ENCODE results near the gene SPSB1.

Gene SPSB1

DNA sequence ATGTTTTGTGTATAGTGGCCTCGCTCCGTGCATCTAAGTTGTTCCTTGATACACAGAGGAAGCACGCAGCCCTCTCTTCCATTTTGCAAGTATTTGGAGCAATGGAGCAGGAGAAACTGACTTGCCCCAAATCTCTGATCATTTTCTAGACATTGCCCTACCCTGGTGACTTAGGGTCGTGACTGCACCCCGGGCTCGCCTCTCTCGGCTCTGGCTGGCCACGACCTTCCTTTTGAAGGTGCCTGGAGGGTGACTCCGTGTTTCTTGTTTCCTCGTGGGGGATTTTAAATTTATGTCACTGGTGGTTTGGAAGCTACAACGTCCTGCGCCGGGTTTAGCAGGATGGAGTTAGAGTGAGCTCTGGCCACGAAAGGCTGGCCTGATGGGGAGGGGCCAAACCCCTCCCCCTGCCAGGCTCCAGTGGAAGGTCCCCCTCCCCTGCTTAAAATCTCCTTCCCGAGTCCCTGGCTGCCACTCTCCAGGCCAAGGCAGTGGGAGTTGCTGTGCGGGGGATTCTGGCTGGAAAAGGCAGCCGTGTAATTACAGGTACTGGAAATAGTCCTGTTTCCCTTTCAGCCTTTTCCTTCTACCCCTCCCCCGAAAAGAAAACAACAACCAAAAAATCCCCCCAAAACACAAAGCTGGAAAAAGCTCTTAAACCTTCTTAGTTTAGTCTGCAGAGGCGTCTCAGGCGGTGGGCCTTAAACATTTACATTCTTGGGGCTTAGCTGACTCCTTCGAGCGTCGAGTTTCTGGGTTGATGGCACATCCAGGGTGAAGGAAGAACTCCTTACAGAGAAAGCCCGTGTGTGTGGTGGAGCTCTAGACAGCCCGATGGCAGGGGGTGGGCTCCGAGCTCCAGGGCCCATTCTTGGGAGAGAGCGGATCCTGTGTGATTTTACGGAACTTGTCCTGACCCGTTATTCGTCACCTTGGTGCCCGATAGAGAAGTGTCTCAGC is 28.1 kb downstream of the SPSB1 start:
- no peak for DNase-seq

DNA sequence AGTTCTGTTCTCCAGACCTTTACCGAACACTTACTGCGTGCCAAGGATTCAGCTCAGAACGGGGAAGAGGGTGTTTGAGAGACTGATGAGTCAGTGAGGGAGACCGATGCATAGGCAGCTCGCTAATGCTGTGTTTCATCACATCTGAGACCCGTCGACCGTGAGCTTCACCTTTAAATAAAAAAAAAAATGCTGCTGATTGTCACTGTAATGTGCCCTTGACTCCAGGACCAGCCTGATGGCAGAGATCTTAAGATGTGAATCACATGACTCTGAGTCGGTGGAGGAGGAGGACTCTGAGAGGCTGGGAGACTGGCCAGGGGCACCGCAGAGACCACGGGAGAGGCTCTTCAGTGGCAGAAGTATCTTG is 28.8 kb downstream of the SPSB1 start:
- DNase-seq = no peak

DNA sequence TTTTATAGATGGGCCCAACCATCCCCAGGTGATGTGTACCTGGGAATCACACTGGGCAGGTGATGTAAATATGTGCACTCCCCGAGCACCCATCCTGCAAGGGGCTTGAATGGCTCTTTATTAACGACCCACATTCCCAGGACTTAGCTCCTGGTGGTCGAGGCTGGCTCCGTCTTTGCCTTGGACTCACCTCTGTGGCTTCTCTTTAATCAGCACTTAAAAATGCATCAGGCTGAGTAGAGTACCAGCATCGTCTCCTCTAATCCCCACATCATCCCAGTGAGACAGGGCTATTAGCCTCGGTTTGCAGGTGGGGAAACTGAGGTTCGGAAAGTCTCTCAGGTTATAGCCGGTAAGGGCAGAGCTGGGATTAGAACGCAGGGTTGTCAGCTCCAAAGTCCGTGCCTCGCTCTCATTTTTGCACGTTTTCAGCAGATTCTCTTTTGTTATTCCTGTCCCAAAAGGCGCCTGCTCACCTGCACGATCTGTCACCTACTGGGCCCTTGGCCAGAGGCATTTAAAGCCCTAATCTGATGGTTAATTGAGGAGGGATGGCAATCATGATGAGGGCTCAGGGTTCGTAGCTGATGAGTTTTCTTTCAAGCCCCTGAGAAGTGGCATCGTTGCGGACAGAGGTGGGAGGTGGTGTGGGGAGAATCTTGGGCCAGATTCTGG is 29.4 kb downstream of the SPSB1 start:
- no peak for DNase-seq

DNA sequence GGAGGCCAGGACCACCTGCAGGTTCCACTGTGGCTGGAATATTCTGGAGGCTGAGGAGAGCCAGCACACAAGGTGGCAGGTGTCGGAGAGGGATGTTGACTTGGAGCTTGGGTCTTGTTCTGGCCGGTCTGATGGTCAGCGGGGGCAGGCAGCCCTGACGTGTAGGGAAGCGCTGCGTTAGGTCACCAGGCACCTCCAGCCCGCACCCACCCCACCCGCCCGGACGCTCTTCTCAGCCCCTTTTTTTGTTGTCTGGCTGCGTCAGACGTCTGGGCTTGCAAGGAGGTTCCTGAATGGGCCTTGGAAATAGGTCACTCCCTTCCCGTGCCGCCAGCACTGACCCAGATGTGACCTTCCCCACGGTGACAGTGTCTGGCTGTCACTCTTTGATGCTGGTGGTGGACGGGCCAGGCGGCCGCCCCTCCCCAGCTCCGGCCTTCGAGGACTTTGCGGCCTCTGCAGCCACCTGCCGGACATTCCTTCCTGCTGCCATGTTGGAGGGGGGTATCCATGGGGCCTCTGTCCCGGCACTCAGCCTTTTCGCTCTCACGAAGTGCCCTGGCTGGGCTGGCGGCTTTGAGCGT is 30.1 kb downstream of the SPSB1 start:
- DNase-seq = no peak

DNA sequence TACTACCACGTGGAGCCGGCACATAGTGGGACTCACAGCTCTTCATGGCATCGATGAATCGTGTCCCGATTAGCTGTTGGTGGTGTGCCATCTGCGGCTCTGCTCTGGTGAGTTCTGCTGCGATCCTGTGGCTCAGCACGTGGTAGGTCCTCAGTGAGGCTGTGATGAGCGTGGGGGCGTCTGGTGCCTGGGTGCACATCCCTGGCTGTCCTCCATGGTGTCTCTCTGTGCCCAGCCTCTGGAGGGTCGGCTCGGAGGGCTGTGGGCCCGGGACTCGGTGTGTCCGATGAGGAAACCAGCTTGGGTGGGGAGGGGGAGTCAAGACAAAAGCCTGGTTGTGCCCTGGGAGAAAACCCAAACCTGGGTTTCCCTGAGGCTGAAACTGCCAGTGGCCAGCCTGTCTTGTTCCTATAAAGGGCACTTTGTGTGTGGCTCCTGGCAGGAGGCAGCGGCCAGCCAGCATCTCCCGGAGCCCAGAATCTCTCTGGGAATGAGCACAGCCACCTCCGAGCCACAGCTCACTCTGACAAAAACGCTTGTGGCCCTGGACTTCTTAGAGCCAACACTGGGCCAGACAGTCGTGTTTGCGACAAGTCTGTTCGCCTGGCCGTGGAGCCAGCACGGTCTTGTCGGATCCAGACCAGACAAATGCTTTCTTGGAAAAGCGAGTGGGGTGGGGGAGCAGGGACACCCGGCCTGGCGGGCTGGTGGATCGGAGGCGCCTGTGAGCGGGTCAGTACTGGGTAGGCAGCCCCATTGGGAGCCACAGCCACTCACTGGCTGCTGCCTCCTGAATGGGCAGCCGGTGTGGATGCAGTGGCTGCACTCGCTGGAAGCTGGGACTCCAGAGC is 31.8 kb downstream of the SPSB1 start:
- no peak for DNase-seq

DNA sequence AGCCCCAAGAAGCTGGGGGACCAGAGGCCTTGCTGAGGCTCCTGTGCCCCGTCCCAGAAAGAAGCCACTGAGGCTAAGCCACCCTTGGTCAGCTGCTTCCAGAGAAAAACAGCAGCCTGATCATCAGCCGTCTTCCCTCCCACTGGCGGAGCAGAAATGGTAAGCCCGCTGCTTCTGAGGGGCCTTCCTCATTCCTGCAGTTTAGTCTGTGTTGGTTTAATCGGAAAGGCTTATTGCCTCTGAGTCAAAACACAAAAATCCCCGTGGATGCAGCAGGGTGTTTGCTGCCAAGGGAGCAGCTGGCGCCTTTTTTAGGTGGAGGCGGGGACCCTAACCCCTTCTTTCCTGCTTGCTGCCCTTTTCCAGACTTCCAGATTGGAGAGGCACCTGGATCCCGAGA is 33.9 kb downstream of the SPSB1 start:
- no peak for DNase-seq

DNA sequence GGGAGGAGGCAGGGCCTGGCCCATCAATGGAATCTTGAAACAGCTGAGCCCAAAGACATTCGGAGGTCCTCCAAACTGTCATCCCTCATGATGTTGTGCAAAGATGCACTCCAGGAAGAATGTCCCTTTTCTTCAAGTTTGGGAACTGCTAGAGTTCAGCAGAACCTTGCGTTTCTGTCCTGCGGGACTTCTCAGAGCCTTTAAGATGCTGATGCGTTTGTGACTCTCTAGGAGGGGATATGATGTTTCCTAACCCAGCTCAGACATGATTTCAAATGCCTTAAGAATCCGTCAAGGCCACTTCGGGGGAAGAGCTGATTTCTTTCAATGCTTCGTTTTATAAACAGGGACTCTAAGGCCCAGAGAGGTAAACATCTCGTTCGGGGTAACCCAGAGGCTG is 35.5 kb downstream of the SPSB1 start:
- no peak for DNase-seq

DNA sequence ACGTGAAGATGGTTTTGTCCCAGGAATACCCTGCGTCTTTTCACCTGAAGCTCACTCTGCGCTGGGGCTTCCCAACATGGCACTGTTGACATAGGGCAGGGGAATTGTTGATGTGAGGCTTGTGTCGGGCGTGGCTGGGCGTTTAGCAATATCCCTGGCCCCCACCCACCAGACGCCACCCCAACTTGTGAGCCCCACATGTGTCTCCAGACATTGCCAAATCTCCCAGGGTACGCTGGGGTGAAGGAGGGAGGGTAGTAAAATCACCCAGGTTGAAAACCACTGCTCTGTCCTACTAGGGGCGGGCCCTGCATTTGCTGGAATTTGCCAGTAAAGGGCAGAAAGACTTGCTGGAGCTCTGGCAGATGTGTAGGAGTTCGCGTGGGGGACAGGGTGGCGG is 36.0 kb downstream of the SPSB1 start:
- DNase-seq = no peak

DNA sequence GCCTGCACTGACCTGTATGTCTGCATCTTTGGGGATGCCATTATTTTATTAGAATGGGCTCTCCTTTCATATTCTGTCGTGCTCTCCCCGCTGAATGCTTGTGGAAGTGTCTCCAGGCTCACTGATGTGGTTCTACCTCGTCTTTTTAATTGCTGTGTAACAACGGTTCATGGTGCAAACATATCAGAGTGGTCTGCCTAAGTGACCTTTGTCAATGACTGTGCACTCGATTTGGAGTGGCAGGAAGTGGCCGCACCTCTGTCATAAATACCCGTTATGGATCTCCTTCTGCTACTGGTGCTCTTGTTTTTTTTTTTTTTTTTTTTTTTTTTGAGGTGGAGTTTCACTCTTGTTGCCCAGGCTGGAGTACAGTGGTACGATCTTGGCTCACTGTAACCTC is 38.3 kb downstream of the SPSB1 start:
- no peak for DNase-seq

DNA sequence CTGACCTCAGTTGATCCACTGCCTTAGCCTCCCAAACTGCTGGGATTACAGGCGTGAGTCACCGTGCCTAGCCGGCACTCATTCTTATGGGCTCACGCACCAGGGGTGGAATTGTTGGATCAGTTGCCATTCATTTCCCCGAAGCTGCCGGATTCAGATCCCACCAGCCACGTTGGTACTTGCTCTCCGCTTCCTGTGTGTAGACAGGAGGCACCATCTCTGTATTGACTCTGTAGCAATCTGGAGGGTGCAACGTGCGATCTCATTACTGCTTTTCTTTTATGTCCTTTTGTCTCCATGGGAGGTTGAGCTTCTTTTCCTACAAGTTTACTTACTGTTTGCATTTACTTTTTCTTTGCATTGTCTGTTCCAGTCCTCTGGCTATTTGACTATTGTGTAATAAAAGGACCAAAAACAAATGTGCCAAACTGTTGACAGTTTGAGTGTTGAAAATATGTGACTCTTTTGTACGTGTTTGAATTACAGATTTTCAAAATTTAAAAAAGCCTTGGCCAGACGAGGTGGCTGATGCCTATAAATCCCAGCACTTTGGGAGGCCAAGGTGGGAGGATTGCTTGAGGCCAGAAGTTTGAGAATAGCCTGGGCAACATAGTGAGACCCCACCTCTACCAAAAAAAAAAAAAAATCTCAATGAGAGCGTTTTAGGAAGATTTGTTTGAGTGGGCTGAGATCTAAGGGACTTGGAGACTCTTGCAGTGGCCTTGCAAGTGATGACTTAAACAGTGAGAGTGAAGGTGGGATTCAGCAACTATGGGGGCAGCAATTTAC is 39.1 kb downstream of the SPSB1 start:
- no peak for DNase-seq

DNA sequence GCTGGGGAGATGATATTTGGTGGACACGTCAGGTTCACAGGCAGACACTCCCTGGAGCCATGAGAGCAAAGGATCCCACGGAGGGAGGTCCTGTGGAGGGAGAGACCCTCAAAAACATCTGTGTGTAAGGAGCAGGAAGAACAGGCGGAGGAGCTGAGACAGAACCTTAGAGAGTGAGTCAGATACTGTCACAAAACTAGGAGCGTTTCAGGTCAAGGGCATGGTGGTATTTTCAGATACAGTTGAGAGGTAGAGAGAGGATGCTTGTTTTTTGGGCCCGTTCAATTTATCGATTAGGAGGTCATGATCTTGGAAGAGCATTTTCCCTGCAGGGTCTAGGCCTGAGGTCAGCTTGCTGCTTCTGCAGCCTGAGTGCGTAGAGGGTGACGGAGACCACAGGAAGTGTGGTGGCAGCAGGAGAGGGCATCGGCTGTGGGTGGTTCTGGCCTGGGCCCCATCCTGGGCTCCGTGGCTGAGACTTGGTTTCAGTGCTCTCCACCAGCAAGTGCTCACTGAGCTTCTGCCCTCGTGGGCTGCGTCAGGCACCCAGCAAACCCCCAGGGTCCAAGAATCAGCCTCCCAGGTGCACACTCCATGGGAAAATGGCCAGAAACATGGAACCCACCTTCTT is 39.9 kb downstream of the SPSB1 start:
- DNase-seq = no peak

DNA sequence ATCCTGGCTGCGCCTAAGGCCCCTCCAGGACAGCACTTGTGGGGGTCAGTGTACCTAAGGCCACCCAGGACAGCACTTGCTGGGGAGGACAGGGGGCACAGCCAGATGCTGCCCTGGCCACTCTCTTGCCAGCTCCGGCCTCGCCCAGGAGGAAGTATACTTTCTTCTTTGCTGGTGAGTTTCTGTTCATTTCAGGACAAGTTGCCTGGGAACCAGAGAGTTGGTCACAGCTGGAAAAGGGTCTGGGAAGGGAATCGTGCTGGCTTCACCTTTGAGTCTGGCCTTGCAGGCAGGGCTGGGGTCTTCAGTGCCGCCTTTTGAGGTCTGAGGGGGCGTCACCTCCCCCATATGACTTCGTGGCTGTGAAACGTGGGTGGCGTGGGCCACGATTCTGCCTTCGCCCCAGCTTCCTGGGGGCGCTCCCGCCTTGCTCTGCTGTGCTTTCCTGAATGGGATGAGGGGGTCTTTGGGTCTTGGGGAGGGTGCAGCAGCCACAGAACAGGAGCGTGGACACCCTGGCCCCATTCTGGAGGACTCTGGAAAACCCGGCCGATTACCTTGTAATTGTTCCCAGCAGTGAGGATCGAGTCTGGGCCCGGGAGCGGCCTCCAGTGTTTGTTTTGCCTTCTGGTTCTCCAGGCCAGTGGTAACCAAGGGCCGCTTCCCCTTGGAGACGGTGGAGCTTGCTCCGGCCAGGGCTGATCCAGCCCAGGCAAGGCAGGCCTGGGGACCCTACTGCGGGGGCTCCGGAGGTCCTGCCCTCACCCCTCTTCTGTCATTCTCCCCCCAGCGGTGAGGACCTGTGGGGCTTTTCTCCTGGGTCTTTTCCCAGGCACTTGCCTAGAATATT is 45.9 kb downstream of the SPSB1 start:
- no peak for DNase-seq

DNA sequence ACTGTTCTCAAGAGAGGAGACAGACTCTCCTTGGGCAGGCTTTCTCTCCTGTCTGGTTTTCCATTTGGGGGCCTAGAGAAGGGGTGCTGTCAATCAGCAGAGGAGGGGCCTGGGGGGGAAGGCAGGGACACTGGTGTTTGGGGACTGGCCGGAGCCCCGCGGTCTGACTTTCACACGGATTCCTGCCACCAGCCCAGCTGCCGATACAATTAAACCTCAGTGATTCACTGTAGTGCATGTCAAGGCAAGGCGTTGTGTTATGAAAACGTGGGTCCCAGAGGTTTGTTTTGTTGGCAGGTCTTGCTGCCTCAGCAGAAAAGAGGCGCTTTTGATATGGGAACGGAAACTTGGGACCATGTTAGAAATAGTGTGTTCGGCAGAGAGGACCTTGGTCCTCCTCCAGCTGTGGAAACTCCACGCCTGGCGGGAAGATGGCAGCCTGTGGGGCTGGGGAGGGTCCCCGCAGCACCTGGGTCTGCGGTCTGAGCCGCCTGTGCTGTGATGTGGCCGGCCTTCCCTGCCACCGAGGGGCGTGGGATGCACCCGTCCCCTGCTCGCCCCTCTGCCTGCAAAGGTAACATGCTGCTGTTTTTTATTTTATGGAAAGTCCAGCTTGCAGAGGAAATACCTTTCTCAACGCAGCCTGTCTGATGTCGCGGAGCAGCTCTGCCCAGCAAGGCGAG is 47.6 kb downstream of the SPSB1 start:
- DNase-seq = no peak

DNA sequence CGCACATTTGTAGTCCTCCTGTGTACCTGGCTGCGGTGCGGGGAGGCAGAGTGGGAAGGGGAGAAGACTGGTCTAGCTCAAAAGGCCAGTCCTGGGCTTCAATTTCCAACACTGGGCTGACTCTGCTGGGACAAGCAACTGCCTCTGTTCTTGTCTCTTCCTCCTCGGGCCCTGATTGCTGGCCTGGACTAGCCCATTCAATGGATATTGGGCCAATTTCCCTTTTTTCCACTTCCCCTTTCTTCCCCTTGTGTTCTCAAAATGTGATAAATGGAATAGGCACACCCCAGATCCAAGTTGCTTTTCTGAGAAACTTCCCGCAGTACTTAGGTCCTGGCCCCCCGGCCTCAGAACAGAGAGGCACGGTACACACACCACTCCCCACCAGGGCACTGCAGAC is 48.2 kb downstream of the SPSB1 start:
- no peak for DNase-seq

DNA sequence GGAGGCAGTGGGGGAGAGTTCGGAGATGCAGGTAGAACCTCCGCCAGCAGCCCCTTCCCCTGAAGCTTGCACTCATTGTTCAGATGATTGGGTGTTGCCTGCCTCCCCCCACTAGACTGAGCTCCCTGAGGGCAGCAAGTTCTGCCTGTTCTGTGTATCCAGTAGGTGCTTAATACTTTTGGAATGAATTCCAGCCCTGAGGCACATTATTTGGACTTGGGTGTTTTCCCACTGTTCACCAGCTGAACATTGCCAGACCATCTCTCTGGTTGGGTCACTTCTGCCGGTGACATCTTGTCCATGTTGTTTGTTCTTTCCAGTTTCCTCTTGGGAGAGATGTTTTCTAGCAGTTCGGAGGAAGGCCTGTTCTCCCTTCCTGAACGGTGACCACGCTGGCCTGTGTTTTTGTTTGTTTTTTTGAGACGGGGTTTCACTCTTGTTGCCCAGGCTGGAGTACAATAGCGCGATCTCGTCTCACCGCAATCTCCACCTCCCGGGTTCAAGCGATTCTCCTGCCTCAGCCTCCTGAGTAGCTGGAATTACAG is 48.7 kb downstream of the SPSB1 start:
- DNase-seq = no peak

DNA sequence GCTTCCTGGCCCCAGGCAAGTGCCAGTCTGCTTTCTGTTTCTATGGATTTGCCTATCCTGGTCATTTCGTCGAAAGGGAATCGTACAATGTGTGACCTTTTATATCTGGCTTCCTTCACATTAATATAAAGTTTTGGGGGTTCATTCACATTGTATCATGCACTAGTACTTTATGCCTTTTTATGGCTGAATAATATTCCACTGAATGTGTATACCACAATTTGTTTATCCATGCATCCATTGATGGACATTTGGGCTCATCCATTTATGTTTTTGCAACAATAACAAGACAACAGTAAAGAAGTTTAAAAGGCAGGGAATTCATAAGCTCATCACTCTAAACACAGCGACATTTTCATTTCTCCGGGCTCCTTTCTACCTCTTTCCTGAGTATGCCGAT is 50.6 kb downstream of the SPSB1 start:
- DNase-seq = no peak

DNA sequence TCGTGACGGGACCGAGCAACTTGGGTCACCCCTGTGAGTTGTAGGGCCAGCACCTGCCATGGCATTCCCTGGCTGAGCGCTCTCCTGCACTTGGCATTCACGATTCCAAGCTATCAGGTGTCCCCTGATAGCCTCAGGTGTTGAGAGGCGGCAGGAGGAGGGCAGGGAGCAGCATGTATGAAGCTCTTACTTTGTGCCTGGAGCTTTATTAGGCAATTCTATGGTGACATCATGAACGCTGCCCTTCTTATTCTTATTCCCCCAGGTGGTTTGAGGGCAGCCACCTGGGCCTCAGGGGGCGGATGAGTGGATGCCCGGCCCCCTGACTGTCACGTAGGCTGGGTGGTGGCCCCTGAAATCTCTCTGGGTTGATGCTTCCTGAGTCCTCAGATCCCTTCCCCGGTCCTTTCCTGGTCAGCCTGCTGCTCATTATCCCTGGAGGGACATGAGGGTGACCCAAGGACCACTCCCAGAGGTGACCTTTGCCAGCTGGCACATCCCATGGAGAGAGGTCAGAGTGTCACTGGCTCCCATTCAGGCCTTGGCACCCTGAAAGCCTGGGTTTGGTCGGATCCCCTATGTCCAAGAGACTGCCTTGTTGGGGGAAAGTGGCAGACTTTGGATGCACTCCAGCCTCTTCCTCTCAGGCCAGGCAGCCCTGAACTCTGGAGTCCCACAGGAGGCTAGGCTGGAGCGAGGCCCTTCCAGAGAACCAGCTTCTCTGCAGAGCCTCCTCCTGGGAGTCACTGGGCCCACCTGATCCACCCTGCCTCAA is 51.9 kb downstream of the SPSB1 start:
- no peak for DNase-seq

DNA sequence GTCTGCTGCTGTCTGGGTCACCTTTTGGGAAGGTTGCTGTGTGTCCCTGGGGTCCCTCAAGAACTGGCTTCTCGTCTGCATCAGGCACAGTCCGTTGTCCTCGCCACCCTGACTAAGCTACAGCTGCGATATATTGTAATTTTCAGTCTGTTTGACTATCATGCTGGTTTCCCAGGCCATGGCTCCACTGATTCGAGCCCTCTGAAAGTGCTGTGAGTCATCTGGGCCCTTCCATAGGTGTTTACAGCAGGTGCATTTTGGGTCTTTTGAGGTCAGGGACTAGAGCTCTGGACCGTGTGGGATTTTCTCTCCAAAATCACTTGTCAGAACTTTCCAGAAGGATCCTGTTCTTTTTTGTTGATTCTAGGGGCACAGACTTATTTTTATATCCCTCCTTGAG is 52.8 kb downstream of the SPSB1 start:
- no peak for DNase-seq

DNA sequence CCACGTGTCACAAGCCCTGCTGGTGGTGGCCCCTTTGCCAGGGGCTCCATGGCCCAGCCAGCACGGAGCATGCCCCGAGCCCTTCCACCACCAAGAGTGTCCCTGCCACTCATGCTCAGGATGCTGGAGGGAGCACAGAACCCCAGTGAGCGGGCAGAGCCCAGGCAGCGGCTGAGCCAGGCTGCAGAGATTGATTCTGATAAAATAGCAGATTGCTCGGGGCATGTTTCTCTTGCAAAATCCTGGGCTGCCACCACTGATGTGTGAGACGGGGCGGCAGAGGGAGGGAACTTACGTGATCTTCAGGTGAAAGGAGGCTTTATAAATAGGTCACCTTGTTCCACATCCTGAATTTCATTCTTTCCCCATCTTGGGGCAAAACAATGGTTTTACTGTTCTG is 53.2 kb downstream of the SPSB1 start:
- no peak for DNase-seq
